ENCODE data around the gene RXRA.

Gene RXRA

DNA sequence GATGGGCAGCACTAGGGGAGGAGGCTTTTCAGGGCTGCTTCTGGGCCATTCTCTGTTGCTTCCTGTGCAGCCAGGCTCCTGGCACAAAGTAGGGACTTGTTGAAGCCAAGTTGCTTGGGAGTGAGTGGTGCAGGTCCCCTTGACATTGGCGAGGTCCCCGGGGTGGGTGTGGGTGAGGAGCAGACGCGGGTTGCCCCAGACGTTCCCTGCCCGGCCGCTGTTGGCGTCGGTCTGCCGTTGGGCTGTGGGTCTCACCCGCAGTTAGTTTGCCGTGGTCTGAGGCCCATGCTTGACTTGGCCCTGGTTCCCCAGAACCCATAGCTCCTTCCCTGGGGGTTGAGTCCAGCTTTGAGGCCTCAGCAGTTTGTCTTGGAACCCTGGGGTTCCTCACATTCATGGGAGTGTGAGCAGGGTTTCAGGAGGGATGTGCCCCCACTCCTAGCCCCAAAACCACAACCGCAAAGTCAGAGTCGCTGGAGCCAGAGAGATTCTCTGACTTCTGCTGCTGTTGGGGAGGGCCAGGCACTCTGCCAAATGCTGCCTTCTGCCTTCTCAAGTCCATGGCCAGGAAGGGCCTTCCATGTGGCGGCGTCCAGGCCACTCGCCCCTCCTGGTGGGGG lies 77.5 kb downstream of the RXRA start:
- peak; percentile 68 for DNase-seq

DNA sequence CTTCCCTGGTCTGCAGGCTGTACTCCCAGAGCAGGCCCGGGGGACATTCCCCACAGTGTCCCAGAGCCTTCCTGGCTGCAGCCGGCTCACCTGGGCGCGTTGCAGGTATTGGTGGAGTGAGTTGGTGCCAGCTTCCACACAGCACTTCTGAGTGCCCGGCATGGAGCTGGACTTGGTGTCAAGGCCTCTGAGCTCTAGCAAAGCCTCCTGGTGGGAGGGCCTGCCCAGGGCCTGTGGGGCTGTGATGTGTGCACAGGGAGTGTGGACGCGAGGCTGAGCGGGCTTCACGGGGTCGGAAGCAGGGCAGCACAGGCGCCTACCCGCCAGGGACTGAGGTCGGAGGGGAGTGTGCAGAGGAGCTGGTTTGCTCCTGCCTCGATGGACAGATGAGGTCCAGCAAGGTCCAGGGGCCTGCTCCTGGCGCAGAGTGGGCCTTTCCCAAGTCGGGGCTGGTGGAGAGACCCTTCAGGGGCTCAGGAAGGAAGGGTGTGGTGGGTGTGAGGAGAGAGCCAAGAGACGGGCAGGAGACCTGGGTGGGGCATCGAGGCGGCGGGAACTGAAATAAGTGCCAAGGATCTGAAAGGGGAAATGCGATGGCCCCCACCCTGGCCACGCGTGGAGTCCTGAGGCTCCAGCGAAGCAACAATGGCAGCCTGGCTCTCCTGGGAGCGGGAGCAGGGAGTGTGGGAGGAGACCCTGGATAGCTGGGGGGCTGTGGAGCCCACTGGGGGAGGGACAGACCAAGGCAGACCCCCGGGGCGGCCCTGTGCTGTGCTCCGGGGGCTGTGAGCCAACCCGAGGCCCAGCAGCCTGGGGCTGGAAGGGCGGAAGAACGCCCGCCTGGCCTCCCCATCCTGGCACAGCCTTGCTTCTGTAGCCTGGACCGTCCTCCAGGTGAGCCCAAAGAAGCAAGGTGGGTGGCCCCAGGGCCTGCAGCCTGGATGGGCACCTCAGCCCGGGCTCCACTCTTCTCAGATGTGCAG lies 78.4 kb downstream of the RXRA start:
- DNase-seq = no peak

- no peak for DNase-seq
Measured at GRCh38 chr9:134405527-134405926, 79.3 kb downstream of the RXRA start.

DNA sequence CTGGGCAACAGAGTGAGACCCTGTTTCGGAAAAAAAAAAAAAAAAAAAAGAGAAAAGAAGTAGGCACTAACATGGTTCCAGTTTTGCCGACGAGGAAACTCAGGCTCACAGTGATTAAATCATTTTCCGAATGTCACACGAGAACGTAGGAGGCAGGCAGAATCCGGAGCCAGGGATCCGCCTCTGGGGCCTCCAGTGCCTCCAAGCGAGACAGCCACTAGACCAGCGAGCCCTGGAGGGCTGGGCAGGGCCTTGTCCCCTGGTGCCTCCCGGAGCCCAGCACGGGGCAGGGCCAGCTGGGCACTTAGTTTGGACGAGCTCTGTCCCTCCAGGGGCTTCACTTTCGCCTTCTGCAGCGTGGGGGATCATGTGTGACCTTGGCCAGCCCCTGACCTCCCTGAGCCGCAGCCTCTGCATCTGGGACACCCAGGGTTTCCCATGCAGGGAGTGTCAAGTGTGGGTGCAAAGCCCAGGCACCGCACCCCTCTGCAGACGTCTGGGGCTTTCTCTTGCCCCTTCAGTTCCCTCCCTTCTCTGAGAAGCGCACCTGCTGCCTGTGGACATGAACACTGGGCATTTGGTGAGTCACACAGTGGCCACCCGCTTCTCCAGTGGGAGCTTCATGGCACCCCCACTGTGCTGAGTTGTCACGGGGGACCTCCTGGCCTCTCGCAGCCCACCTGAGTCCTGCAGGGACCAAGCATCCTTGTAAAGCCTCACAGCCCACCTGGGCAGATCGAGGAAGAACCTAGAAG lies 80.3 kb downstream of the RXRA start:
- DNase-seq = no peak

GRCh38 chr9:134407121-134407779 lies 81.0 kb downstream of the RXRA start:
- DNase-seq = peak; percentile 85

DNA sequence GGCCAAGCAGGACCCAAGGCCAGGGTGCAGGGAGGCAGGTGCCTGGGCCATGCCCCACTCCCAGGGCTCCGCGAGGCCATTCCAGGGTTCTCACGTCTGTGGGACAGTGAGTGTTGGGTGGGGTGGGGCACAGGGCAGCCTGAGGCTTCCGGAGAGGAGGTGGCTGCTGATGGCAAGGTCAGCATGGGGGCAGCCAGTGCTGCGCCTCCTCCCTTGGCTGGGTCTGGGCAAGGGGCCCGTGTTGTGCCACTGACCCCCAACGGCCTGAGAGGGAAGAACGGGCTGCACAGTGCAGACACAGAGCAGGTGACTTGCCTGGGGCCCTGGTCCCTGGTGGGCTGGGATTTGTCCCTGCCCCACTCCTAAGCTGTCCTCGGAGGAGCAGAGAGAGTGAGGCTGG lies 82.1 kb downstream of the RXRA start:
- no peak for DNase-seq

- DNase-seq = no peak
Measured at GRCh38 chr9:134408939-134409737, 82.9 kb downstream of the RXRA start.

- no peak for DNase-seq
Measured at GRCh38 chr9:134410071-134410834, 84.0 kb downstream of the RXRA start.

DNA sequence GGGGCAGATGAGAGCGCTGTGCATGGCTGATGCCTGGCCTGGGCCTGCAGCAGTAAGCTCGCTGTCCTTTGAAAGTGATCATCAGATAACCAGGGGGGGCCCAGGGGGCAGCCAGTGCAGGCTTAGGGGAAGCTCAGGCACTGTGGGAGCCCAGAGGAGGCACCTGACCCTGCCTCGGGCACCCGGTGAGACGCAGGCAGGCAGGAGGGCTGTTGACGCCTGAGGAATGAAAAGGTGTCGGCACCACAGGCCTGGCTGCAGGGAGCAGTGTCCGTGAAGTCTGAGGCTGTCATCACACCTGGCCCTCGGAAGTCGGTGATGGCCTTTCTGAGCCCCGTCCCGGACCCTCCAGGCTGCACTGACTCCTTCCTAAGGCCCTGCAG lies 84.6 kb downstream of the RXRA start:
- DNase-seq = no peak

DNA sequence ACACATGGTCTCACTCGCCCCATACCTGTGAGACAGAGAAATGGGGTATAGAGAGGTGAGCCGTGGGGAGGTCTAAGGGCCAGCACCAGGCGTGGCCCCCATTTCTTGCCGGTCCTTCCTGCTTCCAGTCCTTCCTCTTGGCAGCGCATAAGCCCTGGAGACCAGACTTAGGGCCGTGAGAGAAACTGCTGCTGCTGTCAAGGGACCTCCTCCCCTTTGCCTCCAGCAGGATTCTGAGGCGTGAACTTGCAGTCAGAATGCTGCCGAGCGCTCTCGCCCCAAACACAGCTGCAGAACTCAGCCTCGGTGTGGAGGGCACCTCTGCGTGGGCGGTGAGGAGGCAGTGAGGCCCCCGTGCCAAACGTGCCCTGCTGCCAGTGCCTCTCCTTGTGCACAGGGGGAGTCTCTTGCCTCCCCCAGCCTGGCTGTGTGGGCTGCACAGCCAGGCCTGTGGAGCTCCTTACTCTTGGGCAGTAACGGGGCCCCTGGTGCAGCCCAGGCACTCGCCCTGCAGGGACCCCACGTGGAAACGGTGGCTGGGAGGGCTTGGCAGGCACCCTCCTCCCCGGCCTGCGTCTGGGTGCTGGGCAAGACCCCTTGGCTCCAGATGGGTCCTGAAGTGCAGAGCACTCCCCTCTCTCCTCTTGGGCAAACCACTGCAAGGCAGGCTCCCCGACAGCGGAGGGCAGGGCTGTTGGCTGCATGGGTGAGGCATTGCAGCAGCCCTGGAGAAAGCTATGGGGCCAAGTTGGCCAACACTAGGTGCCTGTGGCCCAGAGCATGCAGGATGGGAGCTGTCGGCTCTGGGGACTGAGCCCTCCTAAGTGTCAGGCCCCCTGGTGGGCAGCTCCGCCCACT lies 85.4 kb downstream of the RXRA start:
- DNase-seq = no peak

GRCh38 chr9:134412298-134412711 lies 86.0 kb downstream of the RXRA start:
- no peak for DNase-seq

DNA sequence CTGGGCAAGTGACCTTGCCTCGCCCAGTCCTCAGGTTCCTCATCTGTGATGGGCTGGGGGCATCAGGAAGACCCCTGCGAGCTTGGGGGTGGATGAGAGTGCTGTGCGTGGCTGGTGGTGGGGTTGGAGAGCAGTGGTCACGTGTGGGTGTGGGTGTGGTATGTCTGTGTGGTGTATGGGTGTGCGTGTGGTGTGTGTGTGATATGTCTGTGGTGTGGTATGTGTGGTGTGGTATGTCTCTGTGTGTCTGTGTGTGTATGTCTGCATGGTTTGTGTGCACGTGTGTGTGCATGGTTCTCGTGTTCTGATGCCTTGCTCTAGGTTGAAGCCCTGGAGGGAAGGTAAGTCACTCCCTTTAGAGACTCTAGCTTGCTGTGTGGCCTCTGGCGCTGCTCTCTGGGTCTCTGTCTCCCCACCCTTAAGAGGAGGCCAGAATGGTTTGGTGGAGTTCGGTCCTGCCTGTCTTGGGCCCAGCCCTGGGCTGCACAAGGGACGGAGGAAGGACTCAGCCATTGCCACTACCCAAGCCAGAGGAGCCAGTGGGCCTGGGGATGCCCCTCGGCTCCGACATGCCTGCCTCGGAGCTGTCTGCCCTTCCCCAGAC lies 87.0 kb downstream of the RXRA start:
- no peak for DNase-seq

- no peak for DNase-seq
Measured at GRCh38 chr9:134413890-134414623, 87.8 kb downstream of the RXRA start.

- no peak for DNase-seq
Measured at GRCh38 chr9:134414900-134415425, 88.7 kb downstream of the RXRA start.

GRCh38 chr9:134416385-134417015 lies 90.2 kb downstream of the RXRA start:
- no peak for DNase-seq

- no peak for DNase-seq
Measured at GRCh38 chr9:134418354-134418753, 92.1 kb downstream of the RXRA start.

GRCh38 chr9:134419000-134419683 lies 92.9 kb downstream of the RXRA start:
- no peak for DNase-seq

DNA sequence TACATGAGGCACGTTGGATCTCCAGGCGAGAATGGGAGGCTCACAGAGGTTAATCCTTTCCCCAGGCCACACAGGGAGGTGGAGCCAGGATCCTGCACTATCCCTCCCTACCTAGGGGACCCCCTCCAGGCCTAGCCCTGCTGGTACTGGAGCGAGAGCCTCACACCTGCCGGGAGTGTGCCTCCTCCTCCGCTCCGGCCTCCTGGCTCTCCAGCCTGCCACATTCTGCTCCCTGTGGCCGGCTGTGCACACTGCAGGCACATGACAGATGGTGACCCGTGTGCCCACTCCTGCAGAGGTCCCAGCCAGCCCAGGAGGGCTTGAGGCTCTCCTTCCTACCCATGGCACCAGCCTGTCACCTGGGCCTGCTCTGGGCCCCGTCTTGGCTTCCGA lies 93.4 kb downstream of the RXRA start:
- no peak for DNase-seq
